ENCODE measurements around the gene MEIKIN.

Gene MEIKIN

DNA sequence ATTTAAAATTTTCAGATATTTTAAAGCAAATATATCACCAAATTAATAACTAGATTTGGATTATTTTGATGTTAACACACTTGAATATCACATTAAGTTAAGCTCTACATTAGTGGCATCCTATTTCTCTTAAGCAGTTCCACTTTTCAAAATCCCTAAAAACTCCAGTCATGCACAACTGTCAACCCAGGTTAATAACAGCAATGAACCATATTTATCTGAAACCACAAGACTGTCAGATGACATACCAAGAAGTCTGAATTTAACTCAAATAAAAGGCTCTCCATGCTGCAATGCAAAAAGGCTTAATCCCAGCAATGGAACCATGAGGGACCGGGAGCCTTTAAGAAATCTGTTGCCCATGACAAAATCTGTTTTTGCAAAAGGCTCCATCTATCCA lies 176.1 kb downstream of the MEIKIN start:
- no peak for DNase-seq (ENCODE audit: low read depth in 2 of 2)

DNA sequence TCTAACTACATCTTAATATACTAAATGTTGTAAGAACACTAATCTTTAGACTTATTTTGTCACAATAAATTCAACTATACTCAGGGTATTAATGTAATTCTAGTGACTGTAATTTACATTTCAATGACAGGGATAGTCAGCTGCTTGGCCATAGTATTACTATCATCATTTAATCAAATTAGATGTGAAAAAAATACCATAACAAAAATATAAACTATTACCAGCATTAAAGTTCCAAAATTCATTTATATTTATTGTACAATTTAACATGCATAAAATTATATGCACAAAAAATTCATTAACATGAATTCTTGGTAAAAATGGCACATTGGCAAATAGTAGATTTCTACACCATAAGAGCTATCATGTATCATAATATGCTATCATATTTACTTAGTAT lies 177.6 kb downstream of the MEIKIN start:
- no peak for DNase-seq (ENCODE audit: low read depth in 2 of 2)

DNA sequence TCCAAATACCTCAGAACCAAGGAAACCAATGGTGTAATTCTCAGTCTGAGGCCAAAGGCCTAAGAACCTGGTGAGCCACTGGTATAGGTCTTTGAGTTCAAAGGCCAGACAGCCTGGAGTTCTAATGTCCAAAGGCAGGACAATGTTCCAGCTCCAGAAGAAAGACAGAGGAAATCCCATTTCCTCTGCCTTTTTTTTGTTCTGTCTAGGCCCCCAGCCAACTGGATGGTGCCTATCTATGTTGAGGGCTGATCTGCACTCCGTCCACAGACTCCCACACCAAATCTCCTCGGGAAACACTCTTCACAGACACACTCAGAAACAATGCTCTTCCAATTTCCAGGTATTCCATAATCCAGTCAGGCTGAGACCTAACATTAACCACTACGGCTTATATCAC lies 178.8 kb downstream of the MEIKIN start:
- no peak for DNase-seq (ENCODE audit: low read depth in 2 of 2)

DNA sequence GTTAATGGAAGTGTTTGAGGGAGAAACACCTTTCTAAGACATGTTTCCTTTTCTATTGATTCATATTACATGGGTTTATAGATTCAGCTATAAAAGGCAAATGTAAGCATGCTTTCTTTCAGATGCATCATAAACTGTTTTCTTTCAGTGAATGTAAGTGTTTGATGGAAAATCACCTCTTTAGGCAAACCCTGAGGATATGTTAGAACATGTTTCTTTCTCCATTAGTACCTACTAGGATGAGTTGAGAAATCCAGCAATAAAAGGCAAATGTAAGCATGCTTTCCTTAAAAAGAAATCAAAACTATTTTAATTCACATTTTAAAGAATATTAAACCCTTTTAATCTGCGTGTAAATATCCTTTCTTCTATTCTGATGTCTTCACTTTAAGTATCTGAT lies 180.2 kb downstream of the MEIKIN start:
- DNase-seq (ENCODE audit: low read depth in 2 of 2) = no peak

- DNase-seq (ENCODE audit: low read depth in 2 of 2) = no peak
These were observed 181.5 kb downstream of the MEIKIN start for GRCh38 chr5:131763968-131764367.

- no peak for DNase-seq (ENCODE audit: low read depth in 2 of 2)
These were observed 184.7 kb downstream of the MEIKIN start for GRCh38 chr5:131760793-131761192.

DNA sequence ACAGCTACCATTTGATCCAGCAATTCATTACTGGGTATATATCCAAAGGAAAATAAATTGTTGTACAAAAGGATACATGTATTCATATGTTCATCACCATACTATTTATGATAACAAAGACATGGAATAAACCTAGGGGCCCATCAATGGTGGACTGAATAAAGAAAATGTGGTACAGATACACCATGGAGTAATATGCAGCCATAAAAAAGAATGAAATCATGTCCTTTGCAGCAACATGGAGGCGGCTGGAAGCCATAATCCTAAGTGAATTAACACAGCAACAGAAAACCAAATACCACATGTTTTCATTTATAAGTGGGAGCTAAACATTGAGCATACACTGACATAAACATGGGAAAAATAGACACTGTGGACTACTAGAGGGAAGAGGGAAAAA lies 185.8 kb downstream of the MEIKIN start:
- DNase-seq (ENCODE audit: low read depth in 2 of 2) = no peak

- DNase-seq (ENCODE audit: low read depth in 2 of 2) = no peak
These were observed 187.0 kb downstream of the MEIKIN start for GRCh38 chr5:131758520-131758900.

DNA sequence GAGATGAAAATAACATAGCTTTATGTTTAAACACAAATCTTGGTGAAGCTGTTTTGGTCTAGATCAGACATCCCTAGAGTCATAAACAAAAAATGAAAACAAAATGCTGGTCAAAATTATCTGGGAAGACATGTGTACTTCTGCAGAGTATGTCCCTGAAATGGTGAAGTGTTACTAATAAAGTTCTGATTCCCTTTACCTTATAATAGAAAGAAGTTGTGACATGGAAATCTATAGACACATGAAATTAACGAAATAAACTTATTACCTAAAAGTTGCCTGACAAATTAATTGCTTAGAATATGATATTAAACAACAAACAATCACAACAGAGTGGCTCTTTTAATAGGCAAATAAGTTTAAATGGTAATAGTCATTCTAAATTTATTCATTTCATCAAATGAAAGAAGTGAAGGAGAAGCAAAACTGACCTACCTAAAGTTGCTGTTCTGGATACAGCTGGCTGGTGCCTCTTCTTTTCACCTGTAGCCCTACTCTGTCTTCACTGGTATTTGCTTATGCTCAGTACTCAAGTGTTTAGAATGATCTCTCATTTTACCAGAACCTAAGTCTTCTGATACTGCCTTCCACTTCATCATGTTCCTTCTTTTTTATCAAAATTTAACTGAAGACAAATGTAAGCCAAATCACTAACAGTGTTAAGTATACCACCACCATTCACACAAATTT lies 187.5 kb downstream of the MEIKIN start:
- DNase-seq (ENCODE audit: low read depth in 2 of 2) = no peak
